ENCODE measurements around the gene LTB4R2.
A peak's percentile ranks its signal among the peaks of the same experiment; 100 is the strongest.

LTB4R2 gene

DNA sequence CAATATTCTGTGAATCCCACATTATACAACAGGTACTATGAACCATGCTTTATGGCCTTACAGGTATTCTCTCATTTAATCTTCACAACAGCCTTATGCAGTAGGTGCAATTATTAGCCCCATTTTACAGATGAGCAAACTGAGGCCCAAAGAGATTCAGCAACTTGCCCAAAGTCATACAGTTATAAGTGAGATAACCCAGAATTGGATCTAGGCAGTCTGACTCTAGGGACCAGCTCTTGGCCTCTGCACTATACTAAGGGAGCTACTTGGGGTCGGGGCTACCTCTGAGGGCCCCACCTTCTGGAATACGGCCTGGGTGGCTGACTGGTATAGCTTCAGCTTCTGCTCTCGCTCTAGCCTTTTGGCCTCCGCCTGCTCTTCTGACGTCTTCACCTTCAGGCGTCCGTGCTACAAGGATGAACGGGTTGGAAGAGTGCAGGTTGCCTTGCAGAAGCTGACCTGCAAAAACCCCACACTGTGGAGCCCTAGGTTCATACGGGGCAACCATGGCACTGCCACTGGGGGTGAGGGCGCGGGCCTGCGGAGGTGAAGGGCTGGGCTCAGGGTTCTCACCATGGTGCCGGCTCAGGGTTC is 39.3 kb upstream of the LTB4R2 start:
- no peak for DNase-seq (ENCODE audit: low spot score in 2 of 2)
- in situ Hi-C loops (cut with MboI; ENCODE audit: low sequenced_read_pairs): no loop called here

DNA sequence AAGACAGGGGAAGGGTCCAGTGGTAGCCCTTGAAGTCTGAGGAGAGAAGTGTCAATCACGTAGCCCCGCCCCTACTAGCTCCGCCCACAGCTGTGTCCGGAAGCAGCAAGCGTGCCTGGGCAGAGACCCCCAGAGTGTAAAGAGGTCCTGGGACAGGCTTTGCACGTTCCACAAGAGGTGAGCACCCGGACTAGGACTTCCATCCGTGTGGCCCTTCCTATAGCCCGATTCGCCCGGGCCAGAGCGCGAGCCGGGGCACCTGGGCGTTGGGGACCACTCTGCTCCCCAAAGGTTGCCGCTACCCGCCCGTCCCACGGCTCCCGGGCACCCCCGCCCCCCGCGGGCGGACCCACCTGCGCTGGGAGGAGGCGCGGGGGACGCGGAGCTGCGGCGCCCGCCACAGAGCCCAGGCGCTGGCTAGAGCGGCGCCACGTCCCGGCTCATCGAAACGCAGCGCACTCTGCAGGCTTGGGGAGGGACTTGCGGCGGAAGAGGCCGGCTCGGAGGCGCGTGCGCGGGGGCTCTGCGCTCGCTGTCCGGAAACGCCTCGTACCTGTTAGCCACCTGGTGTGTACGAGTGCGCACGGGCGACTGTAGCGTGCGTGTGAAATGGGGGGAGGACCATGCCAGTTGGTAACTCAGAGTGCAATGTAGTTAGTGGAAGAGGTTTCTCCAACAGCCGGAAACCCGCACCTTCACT is 38.7 kb upstream of the LTB4R2 start, which contains the start of gene RABGGTA:
Gene RABGGTA (minus strand): TSS at position 464 of the 700 bp plus-strand sequence. CDS start 482 bp downstream, outside the sequence.
- Histone ChIP-seq H3K4me1 (peaks cover 7% of the 10 kb centered on the region), H3K36me3 (replicated peaks) (no peaks in the 10 kb centered on the region), H3K4me3 (peak within 1 kb of the TSS; percentile 75), H3K27me3 (ENCODE audit: low read depth) (no peaks in the 10 kb centered on the region), H3K9me3 (no peaks in the 10 kb centered on the region)
- peak; percentile 81 to 94 for DNase-seq (ENCODE audit: low spot score in 2 of 2)
- in situ Hi-C loops (cut with MboI; ENCODE audit: low sequenced_read_pairs): no loop called here

More for the DNA sequence above, 39.3 kb upstream of the LTB4R2 start:
- H3K9me3 ChIP-seq: no peaks in the 10 kb centered on the region
- peak overlapping the region; percentile 75 for H3K4me3 ChIP-seq
- no peaks in the 10 kb centered on the region for H3K36me3 ChIP-seq (replicated peaks)
- no peaks in the 10 kb centered on the region for H3K27me3 ChIP-seq (ENCODE audit: low read depth)
- peaks cover 7% of the 10 kb centered on the region for H3K4me1 ChIP-seq

DNA sequence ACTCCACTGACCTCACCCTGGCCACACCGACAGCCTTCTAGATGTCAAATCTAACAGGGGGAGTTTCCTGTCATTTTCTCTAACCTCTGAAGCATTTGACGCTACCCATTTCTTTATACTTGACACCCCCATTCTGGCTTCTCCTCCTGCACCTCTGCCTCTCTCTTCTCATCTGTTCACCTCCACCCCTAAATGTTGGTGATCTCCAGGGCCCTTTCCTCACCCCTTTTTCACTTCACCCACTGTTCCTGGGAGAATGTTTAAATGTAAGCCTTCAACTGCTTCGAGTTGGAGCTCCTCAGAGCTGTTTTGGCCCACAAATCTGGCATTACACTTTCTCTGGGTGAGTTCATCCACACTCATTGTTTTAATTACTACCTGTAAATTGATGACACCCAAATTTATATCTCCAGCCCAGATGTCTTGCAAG is 38.1 kb upstream of the LTB4R2 start:
- DNase-seq (ENCODE audit: low spot score in 2 of 2): no peak
- H3K27me3 ChIP-seq (ENCODE audit: low read depth): no peaks in the 10 kb centered on the region
- in situ Hi-C loops (cut with MboI; ENCODE audit: low sequenced_read_pairs): no loop called here
- peak overlapping the region; percentile 75 for H3K4me3 ChIP-seq
- H3K4me1 ChIP-seq: peaks cover 7% of the 10 kb centered on the region
- H3K36me3 ChIP-seq (replicated peaks): no peaks in the 10 kb centered on the region
- H3K9me3 ChIP-seq: no peaks in the 10 kb centered on the region

DNA sequence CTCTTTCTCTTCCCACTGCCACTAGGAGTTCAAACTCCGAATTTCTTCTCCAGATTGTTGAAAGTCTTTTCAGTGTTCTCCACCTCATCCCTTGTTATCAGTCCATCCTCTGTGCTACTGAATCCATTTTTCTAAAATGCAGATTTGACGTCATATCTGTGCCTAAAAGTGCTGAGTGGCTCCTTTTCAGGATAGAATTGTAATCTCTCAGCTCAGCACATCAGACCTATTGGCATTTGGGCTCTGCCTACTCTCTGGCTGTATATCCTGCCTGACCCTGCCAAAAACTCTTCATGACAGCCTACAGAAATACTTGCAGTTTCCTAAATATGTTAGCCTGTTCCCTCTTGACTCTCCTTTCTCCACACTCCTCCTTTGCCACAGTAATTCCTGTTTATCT is 37.5 kb upstream of the LTB4R2 start:
- in situ Hi-C loops (cut with MboI; ENCODE audit: low sequenced_read_pairs): no loop called here
- no peak for DNase-seq (ENCODE audit: low spot score in 2 of 2)
- H3K36me3 ChIP-seq (replicated peaks): no peaks in the 10 kb centered on the region
- no peaks in the 10 kb centered on the region for H3K27me3 ChIP-seq (ENCODE audit: low read depth)
- H3K4me3 ChIP-seq: no peak overlapping the region
- H3K4me1 ChIP-seq: peaks cover 7% of the 10 kb centered on the region
- H3K9me3 ChIP-seq: no peaks in the 10 kb centered on the region

DNA sequence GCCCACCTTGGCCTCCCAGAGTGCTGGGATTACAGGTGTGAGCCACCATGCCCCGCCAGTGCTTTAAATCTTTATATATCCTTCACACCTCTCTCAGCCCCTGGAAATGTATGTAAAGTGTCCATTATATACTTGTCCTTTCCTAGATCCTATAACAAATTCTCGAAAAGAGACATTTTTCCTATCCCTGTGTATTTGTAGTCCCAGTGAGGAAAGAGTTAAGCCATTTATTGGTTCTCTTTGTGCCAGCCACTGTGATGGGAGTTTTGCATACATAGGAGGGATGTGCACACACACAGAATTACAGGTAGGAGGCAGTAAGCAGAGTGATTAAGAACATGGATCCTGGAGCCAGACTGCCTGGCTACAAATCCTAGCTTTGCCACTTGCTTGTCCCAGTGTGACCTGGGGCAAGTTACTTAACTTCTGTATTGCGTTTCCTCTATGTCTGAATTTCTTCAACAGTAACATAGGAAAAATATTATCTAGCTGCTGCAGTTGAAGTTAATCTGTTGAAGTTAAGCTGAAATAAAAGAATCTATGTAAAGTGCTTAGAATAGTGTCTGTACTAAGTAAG is 36.4 kb upstream of the LTB4R2 start:
- in situ Hi-C loops (cut with MboI; ENCODE audit: low sequenced_read_pairs): no loop called here
- H3K4me1 ChIP-seq: peaks cover 7% of the 10 kb centered on the region
- no peak overlapping the region for H3K4me3 ChIP-seq
- no peaks in the 10 kb centered on the region for H3K36me3 ChIP-seq (replicated peaks)
- no peaks in the 10 kb centered on the region for H3K27me3 ChIP-seq (ENCODE audit: low read depth)
- DNase-seq (ENCODE audit: low spot score in 2 of 2): peak in 1 of 2 experiments; percentile 25
- H3K9me3 ChIP-seq: no peaks in the 10 kb centered on the region

DNA sequence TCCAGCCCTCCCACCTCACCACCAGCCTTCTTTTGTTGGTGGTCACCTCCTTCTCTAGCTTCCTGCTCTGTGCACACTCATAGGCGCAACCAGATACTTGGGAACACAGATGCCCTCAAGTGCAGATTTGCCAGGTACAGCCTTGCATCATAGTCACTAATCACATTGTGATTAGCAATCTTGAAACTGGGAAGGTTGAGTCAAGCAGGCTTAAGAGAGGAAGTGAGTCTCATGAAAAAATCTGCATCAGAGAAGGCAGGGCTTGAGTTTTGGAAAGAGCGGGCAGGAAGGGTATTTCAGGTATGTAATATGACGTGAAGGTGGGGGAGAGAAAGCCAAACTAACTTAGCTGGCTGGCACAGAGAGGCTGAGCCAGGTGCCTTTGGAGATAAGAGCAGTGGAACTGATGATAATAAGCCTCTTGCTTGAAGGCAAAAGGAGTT is 35.8 kb upstream of the LTB4R2 start:
- DNase-seq (ENCODE audit: low spot score in 2 of 2): no peak
- Histone ChIP-seq H3K4me1 (peaks cover 7% of the 10 kb centered on the region), H3K4me3 (no peak overlapping the region), H3K27me3 (ENCODE audit: low read depth) (no peaks in the 10 kb centered on the region), H3K36me3 (replicated peaks) (no peaks in the 10 kb centered on the region), H3K9me3 (no peaks in the 10 kb centered on the region)
- in situ Hi-C loops (cut with MboI; ENCODE audit: low sequenced_read_pairs): no loop called here

DNA sequence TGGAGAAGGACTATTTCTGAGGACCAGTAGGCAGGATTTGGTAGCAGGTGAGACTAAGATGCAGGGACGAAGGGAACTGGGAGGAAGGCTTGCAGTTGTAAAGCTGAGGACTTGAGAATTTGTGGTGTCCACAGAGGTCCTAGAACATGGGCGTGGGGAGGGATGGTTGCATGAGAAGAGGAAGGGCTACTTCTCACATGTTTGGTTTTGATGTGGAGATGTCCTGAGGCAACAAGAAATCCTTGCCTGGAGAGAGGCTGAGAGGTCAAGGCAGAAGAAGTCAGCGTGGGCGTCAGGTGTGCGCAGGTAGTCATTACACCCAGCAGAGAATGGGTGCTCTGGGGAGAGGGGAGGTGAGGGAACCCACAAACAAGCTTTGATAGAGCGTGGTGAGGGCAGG is 32.9 kb upstream of the LTB4R2 start:
- H3K4me1 ChIP-seq: peaks cover 2% of the 10 kb centered on the region

DNA sequence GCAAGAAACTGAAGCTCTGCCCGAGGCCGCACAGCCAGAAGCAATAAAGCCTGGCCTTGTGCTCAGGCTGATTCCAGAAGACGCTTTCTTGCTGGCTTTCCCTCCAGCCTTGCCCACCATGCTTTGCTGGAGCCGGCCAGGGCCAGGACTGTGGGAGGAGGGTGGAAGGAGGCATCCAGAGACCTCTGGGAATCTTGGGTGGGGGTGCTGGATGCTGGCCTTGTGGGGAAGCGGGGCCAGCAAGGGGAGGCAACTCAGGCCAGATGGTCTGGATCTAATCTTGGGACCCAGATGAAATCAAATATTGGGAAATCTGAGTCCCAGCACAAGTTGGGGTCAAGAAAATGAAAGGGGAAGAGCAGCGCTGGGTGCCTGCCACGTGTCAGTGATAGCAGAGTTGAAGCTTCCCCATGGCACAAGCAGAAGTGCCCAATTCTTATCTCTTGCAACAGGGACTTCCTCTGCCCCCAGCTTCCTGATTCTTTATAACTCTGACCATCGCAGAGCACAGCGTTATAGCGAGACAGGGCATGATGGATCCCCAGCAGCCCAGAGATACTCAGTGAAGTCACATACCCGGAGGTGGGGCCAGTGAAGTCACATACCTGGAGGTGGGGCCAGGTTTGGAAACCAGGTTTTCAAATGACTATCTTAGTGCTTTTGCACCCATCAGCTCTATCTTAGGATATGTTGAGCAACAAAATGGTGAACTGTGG is 32.2 kb upstream of the LTB4R2 start:
- H3K36me3 ChIP-seq (replicated peaks): no peaks in the 10 kb centered on the region
- no peak for DNase-seq (ENCODE audit: low spot score in 2 of 2)
- H3K27me3 ChIP-seq (ENCODE audit: low read depth): no peaks in the 10 kb centered on the region
- no peaks in the 10 kb centered on the region for H3K9me3 ChIP-seq
- no peaks in the 10 kb centered on the region for H3K4me1 ChIP-seq
- in situ Hi-C loops (cut with MboI; ENCODE audit: low sequenced_read_pairs): no loop called here
- no peak overlapping the region for H3K4me3 ChIP-seq

More for the DNA sequence above, 32.9 kb upstream of the LTB4R2 start:
- Histone ChIP-seq H3K4me3 (no peak overlapping the region), H3K36me3 (replicated peaks) (no peaks in the 10 kb centered on the region), H3K27me3 (ENCODE audit: low read depth) (no peaks in the 10 kb centered on the region), H3K9me3 (no peaks in the 10 kb centered on the region)
- no peak for DNase-seq (ENCODE audit: low spot score in 2 of 2)
- in situ Hi-C loops (cut with MboI; ENCODE audit: low sequenced_read_pairs): no loop called here

DNA sequence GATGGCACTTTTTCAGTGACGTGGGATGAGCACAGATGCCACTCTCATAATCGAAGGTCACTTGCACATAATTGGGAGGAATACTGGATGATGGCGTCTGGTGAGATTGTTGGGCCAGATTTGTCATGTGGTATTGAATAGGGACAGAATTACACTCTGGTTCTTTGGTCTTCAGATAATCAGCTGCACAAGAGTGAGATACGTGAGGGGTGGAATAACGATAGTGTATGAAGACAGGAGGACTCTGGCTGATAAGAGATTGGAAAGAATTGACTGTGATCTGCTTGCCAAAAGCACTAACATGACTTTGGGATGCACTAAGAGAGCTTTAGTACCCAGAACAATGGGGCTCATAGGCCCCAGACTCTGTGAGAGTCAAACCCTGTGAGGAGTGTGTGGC is 31.5 kb upstream of the LTB4R2 start:
- H3K36me3 ChIP-seq (replicated peaks): no peaks in the 10 kb centered on the region
- no peaks in the 10 kb centered on the region for H3K9me3 ChIP-seq
- no peak overlapping the region for H3K4me3 ChIP-seq
- in situ Hi-C loops (cut with MboI; ENCODE audit: low sequenced_read_pairs): no loop called here
- no peaks in the 10 kb centered on the region for H3K4me1 ChIP-seq
- no peak for DNase-seq (ENCODE audit: low spot score in 2 of 2)
- no peaks in the 10 kb centered on the region for H3K27me3 ChIP-seq (ENCODE audit: low read depth)

DNA sequence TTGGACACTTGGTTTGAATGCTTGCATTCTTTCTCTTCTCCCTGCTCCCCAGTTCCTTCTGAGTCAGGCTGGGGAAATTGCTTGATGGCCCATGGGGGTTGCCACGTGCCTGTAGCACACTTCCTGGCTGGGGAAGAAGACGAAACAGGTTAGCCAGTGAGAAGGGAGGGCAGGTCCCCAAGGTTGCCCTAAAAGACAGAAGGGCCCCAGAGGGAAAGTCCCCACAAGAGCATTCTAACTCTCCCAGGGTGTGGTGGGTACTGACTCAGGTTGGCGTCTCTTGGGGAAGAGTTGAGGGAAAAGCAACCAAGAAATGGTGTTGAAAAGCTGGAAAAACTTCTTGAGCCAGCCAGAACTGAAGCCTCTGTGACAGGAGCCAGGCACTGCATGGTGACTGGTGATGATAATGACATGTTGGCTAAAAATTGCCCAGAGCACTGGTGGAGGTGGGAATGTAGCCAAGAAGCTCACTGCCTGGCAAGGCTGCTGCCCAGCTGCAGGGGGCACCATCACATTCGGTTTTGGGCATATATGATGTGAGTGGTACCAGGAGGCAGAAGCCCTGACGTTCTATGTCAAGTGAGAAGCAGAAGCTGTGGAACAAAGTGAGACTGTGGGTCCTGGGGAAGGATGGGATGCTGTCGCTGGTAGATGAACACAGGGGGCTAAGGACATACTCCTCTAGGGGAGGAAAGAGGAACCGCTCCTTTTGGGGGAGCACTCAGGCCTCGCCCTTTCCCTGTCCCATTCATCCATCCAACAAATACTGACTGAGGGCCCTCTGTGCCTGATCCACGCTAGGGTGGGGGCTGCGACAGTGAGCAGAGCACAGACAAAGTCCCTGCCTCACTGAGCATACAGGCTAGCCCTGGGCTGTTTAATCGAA is 30.4 kb upstream of the LTB4R2 start:
- H3K36me3 ChIP-seq (replicated peaks): no peaks in the 10 kb centered on the region
- no peaks in the 10 kb centered on the region for H3K4me1 ChIP-seq
- in situ Hi-C loops (cut with MboI; ENCODE audit: low sequenced_read_pairs): no loop called here
- no peak overlapping the region for H3K4me3 ChIP-seq
- H3K9me3 ChIP-seq: no peaks in the 10 kb centered on the region
- no peaks in the 10 kb centered on the region for H3K27me3 ChIP-seq (ENCODE audit: low read depth)
- no peak for DNase-seq (ENCODE audit: low spot score in 2 of 2)

DNA sequence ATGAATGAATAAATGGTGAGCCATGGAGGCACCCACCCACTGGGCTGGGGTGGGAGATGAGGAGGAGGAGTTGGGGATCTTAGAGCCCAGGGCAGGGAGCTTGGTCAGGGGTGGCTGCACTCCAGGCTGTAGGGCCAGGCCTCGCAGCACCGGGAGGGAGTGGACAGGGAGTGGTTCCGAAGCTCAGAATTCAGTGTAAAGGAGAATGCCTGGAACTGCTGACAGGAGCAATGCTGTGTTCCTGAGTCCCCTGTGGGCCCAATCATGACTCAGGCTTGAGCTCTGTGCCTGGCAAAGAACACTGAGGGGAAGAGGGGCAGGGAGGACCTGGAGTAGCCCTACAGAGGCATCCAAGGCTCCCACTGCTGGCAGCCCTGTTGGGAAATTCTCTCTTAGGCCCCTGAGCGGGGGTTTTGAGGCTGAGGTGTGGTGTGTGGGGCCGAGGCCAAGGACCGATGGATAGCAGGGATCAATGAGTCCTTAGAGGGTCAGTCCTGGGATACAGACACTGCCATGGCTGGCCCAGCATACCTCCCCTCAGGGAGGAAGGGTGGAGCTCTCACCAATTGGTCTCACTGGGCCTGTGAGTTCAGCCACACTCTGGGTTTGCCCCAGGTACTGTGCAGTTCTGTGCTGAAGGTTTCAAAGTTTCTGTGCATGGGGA is 29.0 kb upstream of the LTB4R2 start:
- no peak overlapping the region for H3K4me3 ChIP-seq
- H3K36me3 ChIP-seq (replicated peaks): no peaks in the 10 kb centered on the region
- H3K27me3 ChIP-seq (ENCODE audit: low read depth): no peaks in the 10 kb centered on the region
- H3K4me1 ChIP-seq: no peaks in the 10 kb centered on the region
- in situ Hi-C loops (cut with MboI; ENCODE audit: low sequenced_read_pairs): no loop called here
- no peak for DNase-seq (ENCODE audit: low spot score in 2 of 2)
- no peaks in the 10 kb centered on the region for H3K9me3 ChIP-seq

DNA sequence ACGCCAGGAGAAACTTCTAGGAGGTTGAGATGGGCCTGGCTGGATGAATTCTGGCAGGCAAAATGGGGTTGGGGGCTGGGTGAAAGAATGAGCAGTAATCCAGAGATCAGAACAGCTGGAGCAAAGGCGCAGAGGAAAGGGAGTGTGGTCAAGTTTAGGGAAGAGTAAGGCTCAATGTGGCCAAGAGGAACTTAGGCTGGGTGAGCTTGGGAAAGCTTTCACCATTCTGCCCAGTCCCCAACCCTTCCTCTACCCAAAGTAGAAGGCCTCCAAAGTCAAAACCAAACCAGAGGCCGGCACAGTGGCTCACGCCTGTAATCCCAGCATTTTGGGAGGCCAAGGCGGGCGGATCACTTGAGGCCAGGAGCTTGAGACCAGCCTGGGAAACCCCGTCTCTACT is 28.3 kb upstream of the LTB4R2 start:
- no peak for DNase-seq (ENCODE audit: low spot score in 2 of 2)
- H3K9me3 ChIP-seq: no peaks in the 10 kb centered on the region
- H3K4me3 ChIP-seq: no peak overlapping the region
- no peaks in the 10 kb centered on the region for H3K4me1 ChIP-seq
- no peaks in the 10 kb centered on the region for H3K36me3 ChIP-seq (replicated peaks)
- in situ Hi-C loops (cut with MboI; ENCODE audit: low sequenced_read_pairs): no loop called here
- H3K27me3 ChIP-seq (ENCODE audit: low read depth): no peaks in the 10 kb centered on the region

DNA sequence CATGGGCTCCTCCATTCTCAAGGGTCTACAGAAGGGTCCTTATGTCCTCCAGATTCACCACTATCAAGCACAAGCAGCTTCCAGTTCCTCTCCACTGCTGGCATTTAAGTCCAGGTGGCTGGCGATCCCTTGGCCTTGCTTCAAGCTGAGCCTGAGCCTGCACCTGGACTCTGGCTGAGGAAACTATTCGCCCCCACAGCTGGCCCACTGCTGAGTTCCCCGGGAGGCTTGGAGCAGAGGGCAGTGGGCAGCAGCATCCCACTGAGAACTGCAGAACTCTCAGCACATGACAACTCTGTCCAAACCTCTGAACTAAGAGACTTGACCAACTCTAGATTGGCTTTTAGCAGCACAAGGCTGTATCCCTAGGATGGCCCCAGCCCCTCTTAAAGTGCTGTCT is 27.2 kb upstream of the LTB4R2 start:
- no peaks in the 10 kb centered on the region for H3K27me3 ChIP-seq (ENCODE audit: low read depth)
- no peaks in the 10 kb centered on the region for H3K36me3 ChIP-seq (replicated peaks)
- DNase-seq (ENCODE audit: low spot score in 2 of 2): no peak
- H3K9me3 ChIP-seq: no peaks in the 10 kb centered on the region
- H3K4me3 ChIP-seq: no peak overlapping the region
- H3K4me1 ChIP-seq: no peaks in the 10 kb centered on the region
- in situ Hi-C loops (cut with MboI; ENCODE audit: low sequenced_read_pairs): no loop called here

All from HAP-1 (cell line).